Large intestine (tissue), 3 donors: ENCODE data around the gene CABP7. TPM values are rescaled to one million over a fixed set of nuclear protein-coding genes. Genes with fewer than 3 reads are reported as not detected.
A peak's percentile ranks its signal among the peaks of the same experiment; 100 is the strongest.

Experiments used
- DNase-seq, 2 donors: peaks; one replicate each; pipeline versions ENCODE4 v3.0.0 to v3.0.0-alpha.2; 2013
- H3K27ac ChIP-seq: one replicate; pipeline ENCODE4 v1.5.1; 2013; ENCODE audit warnings: low read length
- H3K27me3 ChIP-seq: 2 replicates; pipeline ENCODE4 v1.6.1; 2013; ENCODE audit warnings: low read length; ENCODE audit not compliant: control insufficient read depth, insufficient read depth
- H3K36me3 ChIP-seq: 2 replicates; pipeline ENCODE4 v1.6.1; 2013; ENCODE audit warnings: low read length; ENCODE audit not compliant: control insufficient read depth, insufficient read depth
- H3K4me1 ChIP-seq: one replicate; pipeline ENCODE4 v1.6.1; 2013; ENCODE audit warnings: low read length; ENCODE audit not compliant: control insufficient read depth, insufficient read depth
- H3K4me3 ChIP-seq: one replicate; pipeline ENCODE4 v1.5.1; 2013; ENCODE audit warnings: low read length
- H3K9me3 ChIP-seq: one replicate; pipeline ENCODE4 v1.6.1; 2013; ENCODE audit warnings: mild to moderate bottlenecking, low read depth, low read length, moderate library complexity; ENCODE audit not compliant: control insufficient read depth
- WGBS: methylation state at CpG from one replicate; pipeline ENCODE4 v1.1.5; 2013; ENCODE audit warnings: low lambda C conversion rate; ENCODE audit not compliant: insufficient coverage; 5-methylcytosine and 5-hydroxymethylcytosine counted together
- polyA plus RNA-seq: library from polyadenylated mRNA; unstranded; fragments of 120-200 nt; gene quantifications from one replicate; pipeline ENCODE4 v1.2.1, GENCODE V29; 2013

CABP7 gene
- polyA plus RNA-seq, 1 donor = 5.2 TPM

GRCh38 chr22:29733362-29734201, 13.8 kb downstream of the CABP7 start:
- DNase-seq = peak; percentile 43 to 67
- no peaks in the 10 kb centered on the region for H3K9me3 ChIP-seq
- H3K4me1 ChIP-seq = peaks cover 20% of the 10 kb centered on the region
- H3K27ac ChIP-seq = no peak overlapping the region
- peaks cover 24% of the 10 kb centered on the region for H3K36me3 ChIP-seq
- no peaks in the 10 kb centered on the region for H3K27me3 ChIP-seq
- no peak overlapping the region for H3K4me3 ChIP-seq
- WGBS = no CpG with 5 or more reads among the region's 19 CpGs

DNA sequence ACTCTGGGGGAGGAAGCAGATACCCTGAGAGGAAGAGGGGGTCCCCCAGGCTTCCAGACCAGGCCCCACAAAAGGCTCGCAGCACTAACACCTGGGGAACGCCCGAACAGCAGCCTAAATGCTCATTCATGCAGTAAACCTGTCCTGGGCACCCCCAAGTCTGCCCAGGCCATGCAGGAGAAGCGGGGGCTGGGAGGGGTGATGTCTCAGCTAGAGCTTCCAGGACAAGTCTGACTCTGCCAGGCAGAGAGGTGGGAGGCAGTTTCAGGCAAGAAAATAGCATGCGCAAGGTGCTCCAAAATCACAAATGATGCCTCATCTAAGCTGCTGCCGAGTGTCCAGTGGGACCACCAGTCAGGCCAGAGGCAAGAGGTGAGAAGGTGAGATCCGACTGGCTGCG, 14.6 kb downstream of the CABP7 start:
- Histone ChIP-seq H3K27ac (no peak overlapping the region), H3K27me3 (no peaks in the 10 kb centered on the region), H3K4me1 (peaks cover 20% of the 10 kb centered on the region), H3K4me3 (no peak overlapping the region), H3K9me3 (no peaks in the 10 kb centered on the region), H3K36me3 (peaks cover 27% of the 10 kb centered on the region)
- no peak for DNase-seq
- WGBS = no CpG with 5 or more reads among the region's 8 CpGs

- H3K36me3 ChIP-seq = peaks cover 30% of the 10 kb centered on the region
- no peaks in the 10 kb centered on the region for H3K9me3 ChIP-seq
- H3K27ac ChIP-seq = no peak overlapping the region
- no CpG with 5 or more reads among the region's 9 CpGs for WGBS
- H3K4me1 ChIP-seq = peaks cover 20% of the 10 kb centered on the region
- no peaks in the 10 kb centered on the region for H3K27me3 ChIP-seq
- H3K4me3 ChIP-seq = no peak overlapping the region
- no peak for DNase-seq
These were observed 15.0 kb downstream of the CABP7 start for GRCh38 chr22:29734838-29735237.

GRCh38 chr22:29735416-29735815, 15.6 kb downstream of the CABP7 start:
- Histone ChIP-seq H3K27me3 (no peaks in the 10 kb centered on the region), H3K4me3 (no peak overlapping the region), H3K36me3 (peaks cover 31% of the 10 kb centered on the region), H3K27ac (no peak overlapping the region), H3K9me3 (no peaks in the 10 kb centered on the region), H3K4me1 (peaks cover 20% of the 10 kb centered on the region)
- no CpG with 5 or more reads among the region's 1 CpG for WGBS
- no peak for DNase-seq

DNA sequence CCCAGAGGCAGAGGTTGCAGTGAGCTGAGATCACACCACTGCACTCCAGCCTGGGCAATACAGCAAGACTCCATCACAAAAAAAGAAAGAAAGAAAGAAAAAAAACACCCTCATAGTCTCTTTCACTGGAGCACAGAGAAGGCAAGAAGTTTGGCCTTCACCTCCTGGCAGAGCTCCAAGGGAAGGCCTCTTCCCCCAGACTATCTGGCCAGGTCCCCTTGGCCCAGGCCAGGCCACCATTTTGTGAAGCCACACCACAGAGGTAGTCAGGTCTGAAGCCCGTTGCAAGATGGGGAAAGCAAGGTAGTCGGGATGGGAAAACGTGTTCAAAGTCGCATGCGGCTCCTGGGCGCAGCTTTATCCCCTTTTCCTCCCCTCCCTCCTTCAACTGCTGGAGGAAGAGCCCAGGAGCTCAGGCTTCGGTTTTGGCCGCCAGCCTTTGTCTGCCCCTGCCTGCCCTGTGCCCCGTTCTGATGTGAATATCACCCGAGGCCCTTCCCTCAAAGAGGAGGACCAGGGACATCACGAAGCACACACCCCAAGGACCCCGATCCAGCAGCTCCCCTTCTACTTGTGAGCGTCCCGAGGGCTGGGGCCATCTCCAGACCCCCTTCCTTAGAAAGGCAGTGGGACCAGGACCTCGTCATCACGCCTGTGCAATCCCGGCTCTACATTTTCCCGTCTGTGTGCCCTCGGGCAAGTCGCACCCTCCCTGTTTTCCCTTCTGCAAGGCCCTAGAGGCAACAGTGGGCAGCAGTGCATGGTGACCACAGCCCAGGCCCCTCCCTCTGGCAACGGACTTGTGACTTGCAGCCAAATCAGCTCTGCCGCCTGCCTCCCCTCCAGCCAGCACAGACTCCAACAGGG, 17.7 kb downstream of the CABP7 start:
- no peak overlapping the region for H3K4me3 ChIP-seq
- peaks cover 34% of the 10 kb centered on the region for H3K36me3 ChIP-seq
- H3K27me3 ChIP-seq = no peaks in the 10 kb centered on the region
- no CpG with 5 or more reads among the region's 22 CpGs for WGBS
- no peak for DNase-seq
- no peak overlapping the region for H3K27ac ChIP-seq
- H3K9me3 ChIP-seq = no peaks in the 10 kb centered on the region
- peaks cover 13% of the 10 kb centered on the region for H3K4me1 ChIP-seq

DNA sequence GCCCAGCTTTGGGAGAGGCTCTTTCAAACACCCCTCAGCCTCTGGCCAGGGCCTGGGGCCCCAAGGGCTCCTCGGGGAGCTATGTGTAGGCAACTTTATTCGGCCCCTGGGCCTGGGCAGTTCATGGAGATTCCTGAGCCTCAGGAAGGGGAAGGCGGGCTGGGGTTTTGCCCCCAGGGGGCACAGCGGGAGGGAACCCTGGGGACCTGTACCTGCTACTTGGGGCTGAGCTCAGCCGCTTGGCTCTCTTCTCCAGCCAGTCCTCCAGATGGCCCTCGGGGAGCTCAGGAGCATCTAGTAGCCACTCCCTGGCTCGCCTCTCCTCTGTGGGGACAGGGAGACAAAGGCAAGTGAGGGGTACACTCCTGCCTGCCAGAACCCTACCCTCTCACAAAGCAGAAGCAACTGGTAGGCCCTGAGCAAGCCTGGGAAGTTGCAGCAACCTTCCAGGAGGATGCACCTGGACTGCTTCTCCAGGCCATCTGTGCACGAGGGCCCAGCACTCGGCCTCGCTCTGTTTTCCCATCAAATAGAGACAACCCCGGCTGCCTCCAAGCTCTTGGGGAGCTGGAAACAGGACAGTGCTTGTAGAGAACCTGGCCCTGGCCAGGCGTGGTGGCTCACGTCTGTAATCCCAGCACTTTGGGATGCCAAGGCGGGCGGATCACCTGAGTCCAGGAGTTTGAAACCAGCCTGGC, 18.5 kb downstream of the CABP7 start:
- WGBS = no CpG with 5 or more reads among the region's 15 CpGs
- H3K27ac ChIP-seq = no peak overlapping the region
- DNase-seq = no peak
- no peak overlapping the region for H3K4me3 ChIP-seq
- no peaks in the 10 kb centered on the region for H3K9me3 ChIP-seq
- H3K27me3 ChIP-seq = no peaks in the 10 kb centered on the region
- peaks cover 6% of the 10 kb centered on the region for H3K4me1 ChIP-seq
- H3K36me3 ChIP-seq = peaks cover 35% of the 10 kb centered on the region

DNA sequence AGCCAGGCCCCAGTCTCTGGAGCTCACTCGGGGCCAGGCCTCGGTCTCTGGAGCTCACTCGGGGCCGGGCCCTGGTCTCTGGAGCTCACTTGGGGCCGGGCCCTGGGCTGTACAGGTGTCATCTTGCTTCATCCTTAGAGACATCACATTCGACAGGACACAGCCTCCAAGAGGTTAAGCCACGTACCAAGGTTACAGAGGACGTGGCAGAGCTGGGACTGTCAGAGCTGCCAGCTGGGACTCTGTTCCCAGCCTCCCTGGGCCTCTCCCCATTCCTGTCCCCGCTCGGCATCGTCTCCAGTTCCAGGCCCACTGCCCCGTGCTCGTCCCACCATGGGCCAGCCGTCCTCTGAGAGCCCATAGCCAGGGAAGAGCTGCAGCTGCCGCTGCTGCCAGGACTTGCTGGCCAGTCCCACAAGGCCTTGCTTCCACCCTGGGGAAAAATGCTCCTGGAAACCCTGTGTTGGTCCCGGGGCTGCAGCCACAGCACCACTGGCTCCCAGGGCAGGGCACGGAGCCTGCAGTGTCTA, 19.6 kb downstream of the CABP7 start:
- no peak overlapping the region for H3K27ac ChIP-seq
- H3K4me1 ChIP-seq = no peaks in the 10 kb centered on the region
- DNase-seq = no peak

DNA sequence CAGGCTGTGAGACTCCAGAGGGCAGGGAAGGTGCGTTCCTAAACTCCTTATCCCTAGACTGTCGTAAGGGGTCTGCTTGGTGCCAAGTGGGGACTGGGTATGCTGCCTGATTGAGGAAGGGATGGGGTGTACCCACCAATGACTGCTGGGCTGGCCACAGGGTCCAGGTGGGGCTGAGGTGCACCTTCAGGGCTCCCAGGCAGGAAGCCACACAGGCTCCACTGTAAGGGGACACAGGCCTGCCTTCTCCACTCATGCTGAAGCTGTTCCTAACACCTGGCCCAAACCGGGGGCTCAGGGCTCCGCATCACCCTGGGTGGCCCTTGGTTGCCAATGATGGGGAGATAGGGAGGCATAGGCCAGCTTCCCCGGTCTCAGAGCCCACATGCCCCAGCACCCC, 20.4 kb downstream of the CABP7 start:
- Histone ChIP-seq H3K9me3 (no peaks in the 10 kb centered on the region), H3K27ac (no peak overlapping the region), H3K4me3 (no peak overlapping the region), H3K4me1 (no peaks in the 10 kb centered on the region), H3K27me3 (no peaks in the 10 kb centered on the region), H3K36me3 (peaks cover 41% of the 10 kb centered on the region)
- no peak for DNase-seq
- WGBS = no CpG with 5 or more reads among the region's 5 CpGs

More for the DNA sequence above, 19.6 kb downstream of the CABP7 start:
- no peaks in the 10 kb centered on the region for H3K27me3 ChIP-seq
- no CpG with 5 or more reads among the region's 17 CpGs for WGBS
- H3K36me3 ChIP-seq = peaks cover 38% of the 10 kb centered on the region
- H3K4me3 ChIP-seq = no peak overlapping the region
- H3K9me3 ChIP-seq = no peaks in the 10 kb centered on the region

DNA sequence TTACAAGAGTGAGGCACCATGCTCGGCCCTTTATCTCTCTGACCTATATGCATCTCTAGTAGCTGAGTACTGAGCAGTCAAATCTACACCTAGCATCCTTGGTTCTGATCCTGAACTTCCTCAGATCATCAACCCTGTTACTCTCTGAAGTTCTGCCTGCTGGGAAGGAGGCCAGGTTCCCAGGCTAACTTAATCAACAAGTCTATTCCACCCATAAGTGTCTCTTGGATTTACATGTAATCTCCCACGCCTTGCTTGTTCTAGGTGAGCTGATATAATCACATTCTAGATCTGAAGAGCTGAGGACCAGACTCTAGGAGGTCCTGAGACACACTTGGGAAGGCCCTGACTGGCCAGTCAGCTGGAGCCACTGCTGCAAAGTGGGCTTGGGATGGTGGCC, 22.1 kb downstream of the CABP7 start:
- Histone ChIP-seq H3K4me1 (no peaks in the 10 kb centered on the region), H3K27ac (no peak overlapping the region), H3K27me3 (no peaks in the 10 kb centered on the region), H3K36me3 (peaks cover 51% of the 10 kb centered on the region), H3K9me3 (no peaks in the 10 kb centered on the region), H3K4me3 (no peak overlapping the region)
- no peak for DNase-seq
- WGBS = no CpG with 5 or more reads among the region's 2 CpGs

- no CpG with 5 or more reads among the region's 13 CpGs for WGBS
- no peaks in the 10 kb centered on the region for H3K9me3 ChIP-seq
- peaks cover 55% of the 10 kb centered on the region for H3K36me3 ChIP-seq
- no peak for DNase-seq
- H3K4me3 ChIP-seq = no peak overlapping the region
- no peaks in the 10 kb centered on the region for H3K4me1 ChIP-seq
- H3K27ac ChIP-seq = no peak overlapping the region
- H3K27me3 ChIP-seq = no peaks in the 10 kb centered on the region
These were observed 22.5 kb downstream of the CABP7 start for GRCh38 chr22:29742326-29742725.
